Measurements from ENCODE around the gene CSF3R. TPM values are rescaled to one million over a fixed set of nuclear protein-coding genes. Genes with fewer than 3 reads are reported as not detected.
A peak's percentile ranks its signal among the peaks of the same experiment; 100 is the strongest.

Gene CSF3R
- not detected in 2 replicates for polyA plus RNA-seq (2012; rRNA removed)
- under 0.01 TPM in 1 of 2 replicates, not detected in the other for polyA plus RNA-seq (2012; cell fraction: cytosol; rRNA removed)
- 0.01 TPM in 1 of 2 replicates, not detected in the other for polyA plus RNA-seq (2012; cell fraction: nucleus; rRNA removed)

- TF ChIP-seq USF2 (IDR thresholded peaks at IDR 0.05; ENCODE audit: borderline replicate concordance, low read depth, low read length) (no peak), ELF1 (IDR thresholded peaks at IDR 0.05) (no peak), RXRA (IDR thresholded peaks at IDR 0.05; ENCODE audit: borderline replicate concordance, low read depth) (no peak), MXI1 (IDR thresholded peaks at IDR 0.05; ENCODE audit: low read depth, low read length) (no peak), MEF2A (IDR thresholded peaks at IDR 0.05; ENCODE audit: borderline replicate concordance, low read depth) (no peak), NFIC (IDR thresholded peaks at IDR 0.05; ENCODE audit: borderline replicate concordance) (no peak), RCOR1 (IDR thresholded peaks at IDR 0.05; ENCODE audit: low read length) (no peak), RFX5 (IDR thresholded peaks at IDR 0.05; ENCODE audit: low read length) (no peak), TAF1 (IDR thresholded peaks at IDR 0.05; ENCODE audit: borderline replicate concordance, low read depth, low read length) (no peak), JUND (IDR thresholded peaks at IDR 0.05) (no peak), TEAD4 (IDR thresholded peaks at IDR 0.05; ENCODE audit: borderline replicate concordance, insufficient read depth) (no peak), POLR2AphosphoS5 (IDR thresholded peaks at IDR 0.05; ENCODE audit: low read depth, low read length) (no peak), SMC3 (IDR thresholded peaks at IDR 0.05; ENCODE audit: low read depth, low read length) (no peak)
- H3K4me2 ChIP-seq = peak within 1 kb of the TSS; percentile 49
- H3K79me2 ChIP-seq (ENCODE audit: insufficient read depth) = no peaks in the 10 kb centered on the region
- DNase-seq = no peak
- no peaks in the 10 kb centered on the region for H3K36me3 ChIP-seq (replicated peaks in 1 of 2; ENCODE audit: control insufficient read depth in 1 of 2, insufficient read depth in 2 of 2, low read length in 1 of 2)
- 74% methylated on average over 8 of the region's 13 CpGs for WGBS (ENCODE audit: low lambda C conversion rate)
- H2AFZ ChIP-seq (ENCODE audit: low read depth) = peak within 1 kb of the TSS; percentile 48; the same call in 1 of the 2 replicates
- POLR2A ChIA-PET = no interaction called here
- no peak within 1 kb of the TSS for H3K9ac ChIP-seq
- H3K27me3 ChIP-seq (ENCODE audit: insufficient read depth) = no peaks in the 10 kb centered on the region
- H3F3A ChIP-seq (replicated peaks; ENCODE audit: insufficient read depth) = no peaks in the 10 kb centered on the region
- no peaks in the 10 kb centered on the region for H4K20me1 ChIP-seq (ENCODE audit: insufficient read depth)
- H3K9me2 ChIP-seq = no peaks in the 10 kb centered on the region
- H3K4me3 ChIP-seq (ENCODE audit: low read depth in 2 of 2, low read length in 1 of 2) = no peak within 1 kb of the TSS
- CTCF ChIA-PET = interaction anchor here (4.4 kb wide), 1 partner anchor 33 kb away, joined by 21 read pairs; no protein-coding TSS in a partner anchor
- H3K9me3 ChIP-seq = no peaks in the 10 kb centered on the region
- peak within 1 kb of the TSS in 1 of 2 experiments; percentile 13; a peak in 1 of 4 replicates for H3K27ac ChIP-seq (ENCODE audit: low read depth in 2 of 2, low read length in 1 of 2)
- peaks cover 0 to 18% of the 10 kb centered on the region in 2 experiments; a peak in 1 of 4 replicates for H3K4me1 ChIP-seq (ENCODE audit: control insufficient read depth in 1 of 2, insufficient read depth in 2 of 2, low read depth in 1 of 2, low read length in 1 of 2)
These were observed at the start of gene CSF3R for GRCh38 chr1:36482724-36483388. Gene CSF3R (minus strand): TSS chr1:36482913. CDS start chr1:36479496, 3,417 bp downstream.

GRCh38 chr1:36531833-36532232 is 49.1 kb upstream of the CSF3R start:
- no peak overlapping the region for H2AFZ ChIP-seq (ENCODE audit: low read depth)
- POLR2A ChIA-PET = no interaction called here
- H3K4me2 ChIP-seq = no peak overlapping the region
- DNase-seq = no peak
- CTCF ChIA-PET = interaction anchor here (1.8 to 4.6 kb wide), 2 partner anchors 15 to 22 kb away, joined by 7 to 39 read pairs; no protein-coding TSS in a partner anchor
- no peak overlapping the region for H3K9ac ChIP-seq
- no peaks in the 10 kb centered on the region for H3K36me3 ChIP-seq (replicated peaks in 1 of 2; ENCODE audit: control insufficient read depth in 1 of 2, insufficient read depth in 2 of 2, low read length in 1 of 2)
- 19% methylated on average over 3 of the region's 3 CpGs for WGBS (ENCODE audit: low lambda C conversion rate)
- no peaks in the 10 kb centered on the region for H4K20me1 ChIP-seq (ENCODE audit: insufficient read depth)
- no peaks in the 10 kb centered on the region for H3K27me3 ChIP-seq (ENCODE audit: insufficient read depth)
- H3K4me1 ChIP-seq (ENCODE audit: control insufficient read depth in 1 of 2, insufficient read depth in 2 of 2, low read depth in 1 of 2, low read length in 1 of 2) = peaks cover 0 to 13% of the 10 kb centered on the region in 2 experiments; a peak in 1 of 4 replicates
- H3K79me2 ChIP-seq (ENCODE audit: insufficient read depth) = no peaks in the 10 kb centered on the region
- no peak overlapping the region for H3K4me3 ChIP-seq (ENCODE audit: low read depth in 2 of 2, low read length in 1 of 2)
- no peaks in the 10 kb centered on the region for H3F3A ChIP-seq (replicated peaks; ENCODE audit: insufficient read depth)
- no peaks in the 10 kb centered on the region for H3K9me3 ChIP-seq
- no peak overlapping the region for H3K27ac ChIP-seq (ENCODE audit: low read depth in 2 of 2, low read length in 1 of 2)
- no peaks in the 10 kb centered on the region for H3K9me2 ChIP-seq
- TF ChIP-seq RFX5 (IDR thresholded peaks at IDR 0.05; ENCODE audit: low read length) (no peak), SIN3A (IDR thresholded peaks at IDR 0.05; ENCODE audit: borderline replicate concordance, low read depth, low read length) (no peak), SMC3 (IDR thresholded peaks at IDR 0.05; ENCODE audit: low read depth, low read length) (no peak), REST (IDR thresholded peaks at IDR 0.05; ENCODE audit: low read depth, low read length) (no peak), FOSL2 (IDR thresholded peaks at IDR 0.05; ENCODE audit: borderline replicate concordance, low read depth) (no peak), EP300 (IDR thresholded peaks at IDR 0.05; ENCODE audit: borderline replicate concordance in 1 of 2, low read depth in 1 of 2, low read length in 1 of 2) (no peak), MAX (IDR thresholded peaks at IDR 0.05; ENCODE audit: low read depth) (no peak), NRF1 (IDR thresholded peaks at IDR 0.05; ENCODE audit: low read depth, low read length) (no peak), RAD21 (IDR thresholded peaks at IDR 0.05; ENCODE audit: low read length) (no peak), ZBTB33 (IDR thresholded peaks at IDR 0.05; ENCODE audit: borderline replicate concordance, low read depth) (no peak)
